ENCODE data around the gene RAF1. TPM values are rescaled to one million over a fixed set of nuclear protein-coding genes. Genes with fewer than 3 reads are reported as not detected.
"Not testable (repeated sequence)": the region's sequence is repeated elsewhere in the genome, so short reads cannot be mapped to it uniquely, and the experiment has no call there.

RAF1 gene
- total RNA-seq, 4 donors from 2014 or later = 74.5 to 123 (median 110) TPM

DNA sequence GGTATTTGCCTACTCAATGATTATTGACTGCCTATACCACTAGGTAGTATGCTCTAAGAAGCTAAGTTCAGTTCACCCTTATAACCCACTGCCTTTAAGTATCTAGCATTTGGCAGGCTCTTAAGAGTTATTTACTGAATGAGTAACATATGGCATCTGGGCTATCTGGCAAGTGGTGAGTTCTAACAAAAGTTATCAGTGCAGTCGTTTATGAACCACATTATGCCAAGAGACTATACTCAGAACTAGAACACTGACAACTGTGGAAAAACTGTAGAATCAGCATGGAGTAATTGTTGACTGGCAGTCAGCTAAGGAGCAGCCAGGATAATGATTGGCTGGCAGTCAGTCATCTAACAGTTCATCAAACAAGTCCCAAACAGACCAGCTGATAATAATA is 25.8 kb downstream of the RAF1 start:
- no peak for TF ChIP-seq POLR2A (IDR thresholded peaks at IDR 0.05)
- TF ChIP-seq, protein P1, sequence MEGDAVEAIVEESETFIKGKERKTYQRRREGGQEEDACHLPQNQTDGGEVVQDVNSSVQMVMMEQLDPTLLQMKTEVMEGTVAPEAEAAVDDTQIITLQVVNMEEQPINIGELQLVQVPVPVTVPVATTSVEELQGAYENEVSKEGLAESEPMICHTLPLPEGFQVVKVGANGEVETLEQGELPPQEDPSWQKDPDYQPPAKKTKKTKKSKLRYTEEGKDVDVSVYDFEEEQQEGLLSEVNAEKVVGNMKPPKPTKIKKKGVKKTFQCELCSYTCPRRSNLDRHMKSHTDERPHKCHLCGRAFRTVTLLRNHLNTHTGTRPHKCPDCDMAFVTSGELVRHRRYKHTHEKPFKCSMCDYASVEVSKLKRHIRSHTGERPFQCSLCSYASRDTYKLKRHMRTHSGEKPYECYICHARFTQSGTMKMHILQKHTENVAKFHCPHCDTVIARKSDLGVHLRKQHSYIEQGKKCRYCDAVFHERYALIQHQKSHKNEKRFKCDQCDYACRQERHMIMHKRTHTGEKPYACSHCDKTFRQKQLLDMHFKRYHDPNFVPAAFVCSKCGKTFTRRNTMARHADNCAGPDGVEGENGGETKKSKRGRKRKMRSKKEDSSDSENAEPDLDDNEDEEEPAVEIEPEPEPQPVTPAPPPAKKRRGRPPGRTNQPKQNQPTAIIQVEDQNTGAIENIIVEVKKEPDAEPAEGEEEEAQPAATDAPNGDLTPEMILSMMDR (IDR thresholded peaks at IDR 0.05) = no peak
- H3K4me1 ChIP-seq = peaks cover 0 to 7% of the 10 kb centered on the region in 2 donors
- H3K27ac ChIP-seq = no peak overlapping the region
- H3K9me3 ChIP-seq = no peaks in the 10 kb centered on the region
- intact Hi-C loops (cut with DNase I; ENCODE audit: low total_unique reads) = no loop called here
- H3K27me3 ChIP-seq = no peaks in the 10 kb centered on the region
- H3K36me3 ChIP-seq = no peaks in the 10 kb centered on the region
- H3K4me3 ChIP-seq = no peak overlapping the region
- no peak for DNase-seq

DNA sequence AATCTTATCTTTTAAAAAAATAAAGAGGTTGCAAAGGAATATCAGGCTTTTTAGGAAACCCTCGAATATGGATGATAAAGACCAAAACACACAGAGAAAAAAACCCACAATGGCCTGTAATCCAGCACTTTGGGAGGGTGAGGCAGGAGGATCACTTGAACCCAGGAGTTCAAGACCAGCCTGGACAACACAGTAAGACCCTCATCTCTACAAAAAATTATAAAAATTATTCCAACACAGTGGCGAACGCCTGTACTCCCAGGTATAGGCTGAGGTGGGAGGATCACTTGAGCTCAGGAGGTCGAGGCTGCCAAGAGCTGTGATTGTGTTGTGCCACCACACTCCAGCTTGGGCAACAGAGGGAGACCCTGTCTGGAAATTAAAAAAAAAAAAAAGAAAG is 30.8 kb downstream of the RAF1 start:
- Histone ChIP-seq H3K36me3 (no peaks in the 10 kb centered on the region), H3K27ac (no peak overlapping the region), H3K4me1 (peaks cover 0 to 4% of the 10 kb centered on the region in 2 donors), H3K27me3 (no peaks in the 10 kb centered on the region), H3K9me3 (no peaks in the 10 kb centered on the region), H3K4me3 (no peak overlapping the region)
- no peak for TF ChIP-seq POLR2A (IDR thresholded peaks at IDR 0.05)
- TF ChIP-seq, protein P1 (IDR thresholded peaks at IDR 0.05) = no peak
- no peak for DNase-seq
- intact Hi-C loops (cut with DNase I; ENCODE audit: low total_unique reads) = no loop called here

DNA sequence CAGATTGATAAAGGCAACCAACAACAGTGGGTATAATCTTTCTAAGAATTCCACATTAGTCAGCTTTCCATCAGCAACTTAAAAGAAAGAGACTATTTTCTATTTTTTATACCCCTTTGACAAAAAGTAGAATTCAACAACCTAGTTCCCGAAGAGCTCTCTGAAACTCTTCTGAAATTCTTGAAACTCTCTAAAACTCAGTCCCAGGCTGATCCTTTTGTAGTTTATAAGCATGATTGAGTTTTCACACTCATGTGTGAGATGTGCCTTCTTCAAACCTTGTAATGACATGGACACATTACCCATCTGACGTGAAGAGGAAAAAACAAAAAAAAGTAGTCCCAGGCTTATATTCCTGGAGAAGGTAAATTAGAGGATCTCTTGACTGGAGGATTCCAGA is 31.4 kb downstream of the RAF1 start:
- Histone ChIP-seq H3K4me1 (peaks cover 0 to 2% of the 10 kb centered on the region in 2 donors), H3K9me3 (no peaks in the 10 kb centered on the region), H3K27me3 (no peaks in the 10 kb centered on the region), H3K27ac (no peak overlapping the region), H3K4me3 (no peak overlapping the region), H3K36me3 (no peaks in the 10 kb centered on the region)
- DNase-seq = no peak
- TF ChIP-seq POLR2A (IDR thresholded peaks at IDR 0.05) = no peak
- TF ChIP-seq, protein P1 (IDR thresholded peaks at IDR 0.05) = no peak
- intact Hi-C loops (cut with DNase I; ENCODE audit: low total_unique reads) = no loop called here

DNA sequence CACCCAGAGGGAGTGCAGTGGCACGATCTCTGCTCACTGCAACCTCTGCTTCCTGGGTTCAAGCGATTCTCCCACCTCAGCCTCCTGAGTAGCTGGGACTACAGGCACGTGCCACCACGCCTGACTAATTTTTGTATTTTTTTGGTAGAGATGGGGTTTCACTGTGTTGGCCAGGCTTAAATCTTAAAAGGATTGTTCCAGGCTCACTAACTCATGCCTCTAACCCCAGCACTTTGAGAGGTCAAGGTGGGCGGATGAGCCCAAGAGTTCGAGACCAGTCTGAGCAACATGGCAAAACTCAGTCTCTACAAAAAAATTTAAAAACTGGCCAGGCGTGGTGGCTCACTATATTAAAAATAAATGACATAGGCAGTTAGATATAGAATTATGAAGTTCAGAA is 33.1 kb downstream of the RAF1 start:
- DNase-seq; H3K4me3 ChIP-seq; intact Hi-C loops (cut with DNase I; ENCODE audit: low total_unique reads); H3K27ac ChIP-seq; H3K36me3 ChIP-seq; H3K9me3 ChIP-seq; H3K27me3 ChIP-seq; H3K4me1 ChIP-seq: not testable (repeated sequence)

DNA sequence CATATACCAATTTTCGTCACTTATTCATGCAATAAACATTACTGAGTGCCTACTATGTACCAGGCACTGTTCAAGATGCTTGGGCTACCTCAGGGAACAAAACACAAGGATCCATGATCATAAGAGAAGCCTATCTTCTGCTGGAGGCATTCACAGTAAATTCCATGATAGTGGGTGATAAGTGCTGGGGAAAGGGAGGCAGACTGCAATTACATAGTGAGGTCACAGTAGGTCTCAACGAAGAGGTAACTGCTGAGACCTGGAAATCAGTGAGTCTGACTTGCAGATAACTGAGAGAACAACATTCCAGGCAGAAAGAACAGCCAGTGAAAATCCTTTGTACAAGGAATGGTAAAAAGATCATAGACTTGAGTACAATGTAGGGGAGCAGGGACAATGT is 33.6 kb downstream of the RAF1 start:
- Histone ChIP-seq H3K27me3 (no peaks in the 10 kb centered on the region), H3K27ac (no peak overlapping the region), H3K4me1 (peaks cover 0 to 7% of the 10 kb centered on the region in 2 donors), H3K36me3 (no peaks in the 10 kb centered on the region), H3K9me3 (no peaks in the 10 kb centered on the region), H3K4me3 (no peak overlapping the region)
- TF ChIP-seq, protein P1 (IDR thresholded peaks at IDR 0.05) = no peak
- no peak for TF ChIP-seq POLR2A (IDR thresholded peaks at IDR 0.05)
- no peak for DNase-seq
- intact Hi-C loops (cut with DNase I; ENCODE audit: low total_unique reads) = no loop called here

DNA sequence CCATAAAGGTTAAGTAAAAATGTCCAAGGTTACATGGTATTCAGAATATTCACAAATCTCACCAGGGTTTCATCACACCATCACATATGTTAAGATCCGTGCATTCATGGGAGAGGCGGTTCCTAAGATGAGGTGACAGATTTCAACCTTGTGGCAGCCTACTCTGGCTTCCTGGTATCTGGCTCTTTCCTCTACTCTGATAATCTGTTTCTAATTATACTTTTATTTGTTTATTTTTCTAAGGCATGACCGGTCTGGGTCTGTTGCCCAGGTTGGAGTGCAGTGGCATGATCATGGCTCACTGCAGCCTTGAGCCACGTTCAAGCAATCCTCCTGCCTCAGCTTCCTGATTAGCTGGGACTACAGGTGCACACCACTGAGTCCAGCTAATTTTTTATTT is 34.4 kb downstream of the RAF1 start:
- Histone ChIP-seq H3K4me3 (no peak overlapping the region), H3K27me3 (no peaks in the 10 kb centered on the region), H3K36me3 (no peaks in the 10 kb centered on the region), H3K27ac (no peak overlapping the region), H3K9me3 (no peaks in the 10 kb centered on the region), H3K4me1 (peaks cover 0 to 7% of the 10 kb centered on the region in 2 donors)
- TF ChIP-seq, protein P1 (IDR thresholded peaks at IDR 0.05) = no peak
- TF ChIP-seq POLR2A (IDR thresholded peaks at IDR 0.05) = no peak
- DNase-seq = no peak
- intact Hi-C loops (cut with DNase I; ENCODE audit: low total_unique reads) = no loop called here

All from uterus (tissue), 4 donors.